Stimulated activated CD4-positive, alpha-beta T cell treated with anti-CD3 and anti-CD28 coated beads, TNF-alpha, amount 100 ng/mL, for 1 hour (primary cell): ENCODE measurements around the gene TMEM229B.

Experiments used
- DNase-seq, 3 donors: peaks; one replicate each; pipeline ENCODE4 v3.0.0-alpha.2; 2020; ENCODE audit warnings: low read depth in 3 of 3, low spot score in 1 of 3

Gene TMEM229B

GRCh38 chr14:67425608-67426007, 62.9 kb downstream of the TMEM229B start:
- no peak for DNase-seq

DNA sequence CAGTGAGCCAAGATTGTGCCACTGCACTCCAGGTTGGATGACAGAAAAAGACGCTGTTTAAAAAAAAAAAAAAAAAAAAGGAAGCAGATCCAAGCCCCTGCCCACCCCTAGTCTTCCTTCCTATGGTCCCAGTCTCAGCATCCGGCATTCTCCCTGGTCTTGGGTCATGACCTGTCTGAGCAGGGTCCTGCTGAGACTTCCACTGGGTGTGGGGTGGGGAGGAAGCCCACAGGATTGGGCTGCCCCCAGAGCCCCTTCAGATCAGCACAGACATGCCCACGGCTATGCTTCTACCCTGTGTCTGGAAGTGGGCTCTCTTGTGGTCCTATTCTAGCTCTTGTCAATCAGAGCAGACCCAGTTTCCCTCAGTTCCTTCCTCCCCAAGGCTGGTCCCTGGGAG, 64.0 kb downstream of the TMEM229B start:
- no peak for DNase-seq

DNA sequence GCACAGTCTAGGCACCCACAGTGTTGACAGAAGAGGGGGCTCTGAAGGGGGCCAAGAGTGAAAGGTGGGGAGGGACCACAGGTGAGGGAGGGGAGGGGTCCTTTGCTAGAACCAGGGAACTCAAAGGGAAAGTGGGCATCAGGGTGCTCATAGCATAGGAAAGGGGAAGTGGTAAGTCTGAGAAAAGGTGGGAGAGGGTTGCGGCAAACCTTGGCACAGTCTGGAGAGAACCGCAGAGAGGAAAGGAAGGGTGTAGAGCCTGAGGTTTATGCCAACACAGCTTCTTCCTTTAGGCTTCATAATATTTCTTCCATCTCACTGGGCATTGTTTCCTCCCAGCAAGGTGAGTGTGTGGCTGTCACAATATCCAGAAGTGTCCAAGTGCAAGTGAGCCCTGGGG, 65.1 kb downstream of the TMEM229B start:
- DNase-seq = no peak

GRCh38 chr14:67421356-67422224, 66.9 kb downstream of the TMEM229B start:
- DNase-seq = no peak
